A549 (cell line): Measurements from ENCODE around the gene PROSER3. TPM values are rescaled to one million over a fixed set of nuclear protein-coding genes. Genes with fewer than 3 reads are reported as not detected.

Source experiments
- ATAC-seq, 2 experiments: fragments of 200-7000 bp in 1 of 2; fragments of >200 bp in 1 of 2; cut with Nextera tagmentation in 1 of 2; cut with Tn5 transposase in 1 of 2; 3 replicates each; pipeline versions ENCODE4 v1.8.0 to v1.9.1; 2018 to 2020; ENCODE audit warnings: mild to moderate bottlenecking in 1 of 2, moderate library complexity in 1 of 2
- CTCF ChIA-PET: fragments of 300-600 bp; sonication (Branson Sonifier 250); formaldehyde crosslinking; extraction: SDS; loops from one replicate; lab custom pipeline; 2021; ENCODE audit warnings: antibody characterized with exemption, inconsistent platforms; lab: Yijun Ruan, JAX
- POLR2A ChIA-PET: fragments of 350-600 bp; formaldehyde crosslinking; extraction: SDS; loops from one replicate; lab custom pipeline; 2021; ENCODE audit warnings: antibody characterized with exemption, inconsistent platforms; lab: Yijun Ruan, JAX
- DNase-seq, 2 experiments: peaks; one replicate each; pipeline versions ENCODE4 v3.0.0 to v3.0.0-alpha.2; 2011 to 2016; ENCODE audit warnings: low read depth in 1 of 2, low spot score in 1 of 2
- FAIRE-seq: peaks from 2 replicates; lab custom pipeline; 2011; peaks lifted over from hg19 to GRCh38; lab: Jason Lieb, UNC
- H3K27ac ChIP-seq, 2 experiments: fragments of >200 bp; sonication (Bioruptor Twin); formaldehyde crosslinking; 3 replicates each; pipeline ENCODE4 v1.5.1; 2016 to 2017
- H3K4me1 ChIP-seq: fragments of >200 bp; sonication (Bioruptor Twin); formaldehyde crosslinking; 3 replicates; pipeline ENCODE4 v1.6.1; 2016
- H3K4me2 ChIP-seq: fragments of >200 bp; sonication (Bioruptor Twin); formaldehyde crosslinking; 3 replicates; pipeline ENCODE4 v1.6.1; 2016
- H3K4me3 ChIP-seq: fragments of >200 bp; sonication (Bioruptor Twin); formaldehyde crosslinking; 3 replicates; pipeline ENCODE4 v1.5.1; 2016
- H3K9me3 ChIP-seq: fragments of >200 bp; sonication (Bioruptor Twin); formaldehyde crosslinking; 3 replicates; pipeline ENCODE4 v1.6.1; 2016
- CHD2 ChIP-seq: fragments of 150-350 bp; IDR thresholded peaks from 2 replicates; pipeline ENCODE4 v1.6.1; 2014; ENCODE audit warnings: low read length; ENCODE audit not compliant: partially characterized antibody
- CHD4 ChIP-seq: fragments of 200-600 bp; sonication (generic); IDR thresholded peaks from 2 replicates; pipeline ENCODE4 v1.6.1; 2016; ENCODE audit warnings: antibody characterized with exemption, mild to moderate bottlenecking, borderline replicate concordance
- CTCF ChIP-seq: fragments of >200 bp; sonication (Bioruptor Twin); formaldehyde crosslinking; IDR thresholded peaks from 3 replicates; pipeline ENCODE4 v1.5.1; 2016
- E2F6 ChIP-seq: IDR thresholded peaks from 2 replicates; pipeline ENCODE4 v1.6.1; 2012; ENCODE audit warnings: low read depth, borderline replicate concordance
- EHMT2 ChIP-seq: fragments of 200-600 bp; sonication (generic); IDR thresholded peaks from 2 replicates; pipeline ENCODE4 v1.6.1; 2016; ENCODE audit warnings: antibody characterized with exemption, low read depth, mild to moderate bottlenecking, moderate library complexity
- ELK1 ChIP-seq: fragments of 150-350 bp; IDR thresholded peaks from 2 replicates; pipeline ENCODE4 v1.6.1; 2014; ENCODE audit warnings: low read depth, mild to moderate bottlenecking, low read length
- EP300 ChIP-seq, 2 experiments: fragments of >200 bp; sonication (Bioruptor Twin); formaldehyde crosslinking; IDR thresholded peaks; 2 replicates in 1 of 2; 3 replicates in 1 of 2; pipeline ENCODE4 v1.6.1; 2016 to 2017
- FOXS1 ChIP-seq: fragments of 250-450 bp; sonication (Bioruptor Pico); IDR thresholded peaks from 2 replicates; pipeline ENCODE4 v1.5.0; 2020; ENCODE audit warnings: mild to moderate bottlenecking, moderate library complexity
- GATA3 ChIP-seq: IDR thresholded peaks from 2 replicates; pipeline ENCODE4 v1.6.1; 2012; ENCODE audit warnings: borderline replicate concordance
- HES2 ChIP-seq: fragments of >200 bp; sonication (Bioruptor Twin); formaldehyde crosslinking; IDR thresholded peaks from 2 replicates; pipeline ENCODE4 v1.6.1; 2016
- HOXB13 ChIP-seq: fragments of 250-450 bp; sonication (Bioruptor Pico); IDR thresholded peaks from 2 replicates; pipeline ENCODE4 v1.5.0; 2020; ENCODE audit warnings: low read depth, mild to moderate bottlenecking, moderate library complexity
- HOXB5 ChIP-seq: fragments of 250-450 bp; sonication (Bioruptor Pico); IDR thresholded peaks from 2 replicates; pipeline ENCODE4 v1.5.0; 2020; ENCODE audit warnings: mild to moderate bottlenecking, moderate library complexity
- JUN ChIP-seq, 2 experiments: fragments of >200 bp; sonication (Bioruptor Twin); formaldehyde crosslinking; IDR thresholded peaks; 2 replicates in 1 of 2; 3 replicates in 1 of 2; pipeline ENCODE4 v1.6.1; 2016 to 2017
- KDM1A ChIP-seq: fragments of 200-600 bp; sonication (generic); IDR thresholded peaks from 2 replicates; pipeline ENCODE4 v1.6.1; 2016; ENCODE audit warnings: low read depth, mild to moderate bottlenecking
- KDM5A ChIP-seq: fragments of 200-600 bp; sonication (generic); IDR thresholded peaks from 2 replicates; pipeline ENCODE4 v1.6.1; 2016; ENCODE audit warnings: antibody characterized with exemption, mild to moderate bottlenecking
- MAX ChIP-seq: IDR thresholded peaks from 2 replicates; pipeline ENCODE4 v1.6.1; 2012
- MAZ ChIP-seq: fragments of 150-350 bp; IDR thresholded peaks from 2 replicates; pipeline ENCODE4 v1.6.1; 2014; ENCODE audit warnings: antibody characterized with exemption, low read depth, low read length, borderline replicate concordance
- NPAS2 ChIP-seq: fragments of 250-450 bp; sonication (Bioruptor Pico); IDR thresholded peaks from 2 replicates; pipeline ENCODE4 v1.8.0; 2022; ENCODE audit warnings: mild to moderate bottlenecking, moderate library complexity, borderline replicate concordance
- NR3C1 ChIP-seq: fragments of >200 bp; sonication (Bioruptor Twin); formaldehyde crosslinking; IDR thresholded peaks from 3 replicates; pipeline ENCODE4 v1.6.1; 2017
- PHF8 ChIP-seq: fragments of 200-600 bp; sonication (generic); IDR thresholded peaks from 2 replicates; pipeline ENCODE4 v1.6.1; 2016; ENCODE audit warnings: low read depth, mild to moderate bottlenecking, antibody characterized with exemption, moderate library complexity, borderline replicate concordance
- POLR2A ChIP-seq: IDR thresholded peaks from 2 replicates; pipeline ENCODE4 v1.6.1; 2012; ENCODE audit warnings: mild to moderate bottlenecking, low read length
- REST ChIP-seq: fragments of 200-600 bp; sonication (generic); IDR thresholded peaks from 2 replicates; pipeline ENCODE4 v1.6.1; 2016; ENCODE audit warnings: antibody characterized with exemption, mild to moderate bottlenecking, moderate library complexity
- RFX5 ChIP-seq: fragments of 450-650 bp; IDR thresholded peaks from 2 replicates; pipeline ENCODE4 v1.7.1; 2014; ENCODE audit warnings: antibody characterized with exemption, mild to moderate bottlenecking, moderate library complexity
- RNF2 ChIP-seq: fragments of 200-600 bp; sonication (generic); IDR thresholded peaks from 2 replicates; pipeline ENCODE4 v1.6.1; 2016; ENCODE audit warnings: low read depth, mild to moderate bottlenecking, antibody characterized with exemption, moderate library complexity, borderline replicate concordance
- TP53 ChIP-seq: fragments of 250-450 bp; sonication (Bioruptor Pico); IDR thresholded peaks from 2 replicates; pipeline ENCODE4 v1.5.0; 2021; ENCODE audit warnings: mild to moderate bottlenecking, moderate library complexity
- USF2 ChIP-seq: fragments of 450-650 bp; IDR thresholded peaks from 2 replicates; pipeline ENCODE4 v1.6.1; 2014; ENCODE audit warnings: antibody characterized with exemption
- WGBS: methylation state at CpG from one replicate; pipeline ENCODE4 v1.1.6; 2017; ENCODE audit errors: missing lambda C conversion rate; 5-methylcytosine and 5-hydroxymethylcytosine counted together
- polyA plus RNA-seq, 4 experiments: library from polyadenylated mRNA; depleted of rRNA in 3 of 4; stranded (reverse); fragments of >200 nt; fragmentation: RNase III in 1 of 4; extraction: RNeasy Plus Mini Kit Qiagen cat#74134 plus additional on column Dnase treatment in 1 of 4; gene quantifications; 2 replicates in 3 of 4; 3 replicates in 1 of 4; pipeline ENCODE4 v1.2.3, GENCODE V29; 2011 to 2017

PROSER3 gene
- polyA plus RNA-seq, 2 of the 4 experiments (the other 2 are of a cell fraction), result 19.5 to 24.4 TPM

GRCh38 chr19:35715355-35715809 lies 42.6 kb upstream of the PROSER3 start (continued):
- no peak for TF ChIP-seq REST
- TF ChIP-seq EHMT2, result no peak
- TF ChIP-seq NR3C1, result no peak
- no peak for TF ChIP-seq KDM5A

- CTCF ChIA-PET, result interaction anchor here (0.6 to 6.6 kb wide), 15 partner anchors 11 to 363 kb away, joined by 3 to 161 read pairs (median 5); partner anchors contain the start of gene ZBTB32
- H3K4me1 ChIP-seq, result peaks cover 20% of the 10 kb centered on the region
- H3K4me2 ChIP-seq, result peak overlapping the region; percentile 89
- POLR2A ChIA-PET, result no interaction called here
- H3K9me3 ChIP-seq, result no peaks in the 10 kb centered on the region
- 32% methylated on average over 52 of the region's 52 CpGs for WGBS
- TF ChIP-seq CHD2, result no peak
- TF ChIP-seq CHD4, result no peak
- TF ChIP-seq RNF2, result peak; percentile 68; the same call in 1 of the 2 replicates
- peak; percentile 94 for TF ChIP-seq MAX
- TF ChIP-seq KDM1A, result no peak
- peak; percentile 16; the same call in 1 of the 2 replicates for TF ChIP-seq USF2
- TF ChIP-seq E2F6, result peak; percentile 98
- no peak for TF ChIP-seq HES2
- TF ChIP-seq JUN (IDR thresholded peaks at IDR 0.05), result peak in 1 of 2 experiments; percentile 46; a peak in 1 of 5 replicates
- TF ChIP-seq POLR2A, result peak; percentile 92
- TF ChIP-seq CTCF, result no peak
- no peak for TF ChIP-seq MAZ
- TF ChIP-seq EHMT2, result no peak
- peak; percentile 37; the same call in 1 of the 2 replicates for TF ChIP-seq TP53
- TF ChIP-seq ELK1, result no peak
- TF ChIP-seq PHF8, result peak; percentile 71; the same call in 1 of the 2 replicates
- no peak for TF ChIP-seq EP300 (IDR thresholded peaks at IDR 0.05)
- TF ChIP-seq NR3C1, result no peak
- TF ChIP-seq RFX5, result 0 out of 2 replicates have a peak, but pooled peaks have one; percentile 15
- no peak for TF ChIP-seq GATA3
- peak; percentile 49; the same call in 1 of the 2 replicates for TF ChIP-seq NPAS2
- TF ChIP-seq HOXB13 (CRISPR knock-in tag), result no peak
- no peak for TF ChIP-seq FOXS1 (CRISPR knock-in tag)
- TF ChIP-seq HOXB5 (CRISPR knock-in tag), result 0 out of 2 replicates have a peak, but pooled peaks have one; percentile 64
- FAIRE-seq, result no peak
- peak; percentile 30 to 90 for DNase-seq
- H3K27ac ChIP-seq, result peak overlapping the region; percentile 91 to 98
- H3K4me3 ChIP-seq, result peak overlapping the region; percentile 87
- peak; percentile 41 to 67 for ATAC-seq
Observed at GRCh38 chr19:35715981-35716800, 41.8 kb upstream of the PROSER3 start.
